Spleen (tissue), 11 donors: ENCODE measurements around the gene BAG2. TPM values are rescaled to one million over a fixed set of nuclear protein-coding genes. Genes with fewer than 3 reads are reported as not detected.

Source experiments
- DNase-seq: peaks from one replicate; pipeline ENCODE4 v3.0.0-alpha.2; 2020
- H3K27ac ChIP-seq, 8 donors: fragments of 200-600 bp; sonication (generic) in 7 of 8; 1 replicate in 4 of 8; 2 replicates in 4 of 8; pipeline versions ENCODE4 v1.5.0 to v1.8.0; 2016 to 2021; ENCODE audit warnings: inconsistent platforms in 4 of 8, mild to moderate bottlenecking in 4 of 8, moderate library complexity in 1 of 8
- H3K27me3 ChIP-seq, 7 donors: fragments of 200-600 bp; sonication (generic) in 6 of 7; replicated peaks in 1 of 7; 1 replicate in 4 of 7; 2 replicates in 3 of 7; pipeline versions ENCODE4 v1.5.0 to v1.8.0; 2016 to 2021; ENCODE audit warnings: inconsistent platforms in 3 of 7, mild to moderate bottlenecking in 1 of 7
- H3K36me3 ChIP-seq, 6 donors: fragments of 200-600 bp; sonication (generic) in 5 of 6; 1 replicate in 4 of 6; 2 replicates in 2 of 6; pipeline versions ENCODE4 v1.5.0 to v1.8.0; 2016 to 2021; ENCODE audit warnings: inconsistent platforms in 2 of 6
- H3K4me1 ChIP-seq, 6 donors: fragments of 200-600 bp; sonication (generic) in 5 of 6; 1 replicate in 3 of 6; 2 replicates in 3 of 6; pipeline versions ENCODE4 v1.5.0 to v1.8.0; 2016 to 2021; ENCODE audit warnings: inconsistent platforms in 3 of 6
- H3K4me3 ChIP-seq, 8 donors: fragments of 200-600 bp; sonication (generic) in 7 of 8; 1 replicate in 4 of 8; 2 replicates in 4 of 8; pipeline versions ENCODE4 v1.5.0 to v1.8.0; 2016 to 2021; ENCODE audit warnings: inconsistent platforms in 4 of 8, mild to moderate bottlenecking in 4 of 8, moderate library complexity in 2 of 8
- H3K9me3 ChIP-seq, 8 donors: fragments of 200-600 bp; sonication (generic) in 7 of 8; 1 replicate in 4 of 8; 2 replicates in 4 of 8; pipeline versions ENCODE4 v1.5.0 to v1.8.0; 2016 to 2021; ENCODE audit warnings: inconsistent platforms in 4 of 8
- POLR2A ChIP-seq, 3 donors: fragments of 450-650 bp; IDR thresholded peaks; one replicate each; pipeline ENCODE4 v1.5.1; 2017; ENCODE audit warnings: antibody characterized with exemption in 3 of 3, mild to moderate bottlenecking in 1 of 3
- POLR2AphosphoS5 ChIP-seq, 3 donors: sonication (generic); formaldehyde crosslinking; IDR thresholded peaks; one replicate each; pipeline ENCODE4 v1.5.1; 2017; ENCODE audit warnings: antibody characterized with exemption in 3 of 3
- WGBS, 5 donors: extraction: QIAGEN DNeasy Blood & Tissue Kit in 3 of 5; methylation state at CpG; one replicate each; pipeline versions ENCODE4 v1.1.5 to v1.1.7; 2013 to 2018; 5-methylcytosine and 5-hydroxymethylcytosine counted together
- intact Hi-C: fragments of 100-400 bp; cut with DNase I; formaldehyde crosslinking; loops from one replicate; pipeline ENCODE4 v1.15.0; 2023; ENCODE audit warnings: low total_unique reads
- polyA plus RNA-seq, 3 donors: library from polyadenylated mRNA; stranded (reverse); fragments of 200-250 nt; gene quantifications; one replicate each; pipeline ENCODE4 v1.2.1, GENCODE V29; 2013
- total RNA-seq, 7 donors: library from RNA; depleted of rRNA in 3 of 7; stranded (reverse); fragments of >200 nt in 3 of 7; fragmentation: NEBNext Ultra II Directional in 4 of 7; extraction: Animal tissue kit (Norgen Biotek cat#: 25700) in 4 of 7; gene quantifications; one replicate each; pipeline versions ENCODE4 v1.1.0 to v1.2.1, GENCODE V29; 2016 to 2021
- TF ChIP-seq, protein P1 (sequence below), 11 experiments: fragments of 200-600 bp in 7 of 11; fragments of 450-650 bp in 4 of 11; sonication (generic) in 4 of 11; IDR thresholded peaks in 8 of 11; conservative IDR thresholded peaks in 3 of 11; 1 replicate in 7 of 11; 2 replicates in 4 of 11; pipeline versions ENCODE4 v1.4.0 to v1.8.0; 2016 to 2021; ENCODE audit warnings: antibody characterized with exemption in 11 of 11, inconsistent platforms in 4 of 11, mild to moderate bottlenecking in 1 of 11
- donor health status: healthy with polysubstance abuse.
- donor health status: DM: no; HTN: no; CAD: no; lungs with moderate emphysema.
- donor health status: DM: no; HTN: no; CAD: no.
- donor health status: Bipolar disorder and iron deficiency.
- donor health status: healthy.
- donor health status: DM: no; HTN: no; CAD: no.
- donor health status: DM: yes; HTN: yes; CAD: no.

BAG2 gene
- total and polyA plus RNA-seq, 10 donors = 0.98 to 3.8 (median 2.0) TPM

DNA sequence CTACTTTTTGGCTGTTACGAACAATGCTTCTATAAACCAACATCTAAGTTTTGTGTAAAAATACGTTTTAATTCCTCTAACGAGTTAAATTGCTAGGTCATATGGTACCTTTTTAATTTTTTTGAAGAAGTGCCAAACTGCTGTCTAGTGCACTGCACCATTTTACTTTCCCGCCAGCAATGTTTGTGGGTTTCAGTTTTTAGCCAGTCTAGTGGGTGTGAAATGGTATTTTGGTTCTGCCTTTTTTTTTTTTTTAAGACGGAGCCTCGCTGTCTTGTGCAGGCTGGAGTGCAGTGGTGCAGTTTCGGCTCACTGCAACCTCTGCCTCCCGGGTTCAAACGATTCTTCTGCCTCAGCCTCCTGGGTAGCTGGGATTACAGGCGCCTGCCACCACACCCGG lies 34.1 kb upstream of the BAG2 start:
- no peaks in the 10 kb centered on the region for H3K4me1 ChIP-seq
- DNase-seq = no peak
- intact Hi-C loops = no loop called here
- H3K9me3 ChIP-seq = no peaks in the 10 kb centered on the region
- H3K4me3 ChIP-seq = no peak overlapping the region
- H3K27me3 ChIP-seq = no peaks in the 10 kb centered on the region
- no peak overlapping the region for H3K27ac ChIP-seq
- WGBS, 5 donors = 90 to 96% (median 93%) methylated on average over 11 of the region's 11 CpGs
- TF ChIP-seq POLR2A (IDR thresholded peaks at IDR 0.05) (no peak), POLR2AphosphoS5 (IDR thresholded peaks at IDR 0.05) (no peak)
- H3K36me3 ChIP-seq = peaks cover 7 to 84% (median 34%) of the 10 kb centered on the region in 6 donors

DNA sequence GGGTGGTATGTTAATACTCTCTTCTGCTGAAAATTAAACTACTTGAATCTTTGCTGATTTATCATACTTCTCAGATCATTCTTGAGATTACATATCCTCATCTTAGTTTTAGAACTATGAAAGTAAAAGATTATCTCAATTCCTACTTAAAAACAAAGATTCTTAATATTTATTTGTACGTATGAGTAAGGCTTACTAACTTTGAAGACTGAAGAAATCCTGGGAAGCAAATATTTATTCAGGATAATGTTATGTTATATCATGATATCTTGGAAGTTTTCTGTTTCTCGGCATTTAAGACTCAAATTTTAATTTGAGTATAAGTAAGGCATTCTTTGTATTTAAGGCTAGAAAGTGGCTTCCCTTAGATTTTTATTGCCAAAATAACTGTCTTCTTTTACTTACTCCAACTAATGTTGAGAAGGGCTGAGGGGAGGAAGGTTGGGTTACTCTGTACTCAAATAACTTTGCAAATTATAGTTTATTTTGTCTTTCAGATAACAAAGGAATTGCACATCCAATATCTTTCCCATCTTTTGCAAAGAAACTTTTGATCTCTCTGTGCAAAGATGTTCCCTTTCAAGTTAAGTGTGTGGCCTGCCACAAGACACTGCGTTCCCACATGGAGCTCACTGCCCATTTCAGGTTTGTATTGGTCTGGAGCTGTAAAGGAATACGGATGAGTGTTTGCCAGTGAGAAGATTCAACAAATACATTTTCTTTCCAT lies 30.5 kb upstream of the BAG2 start:
- no peak for DNase-seq
- intact Hi-C loops = loop anchor here (2.0 kb wide), 1 partner anchor 15 kb away; no protein-coding TSS in a partner anchor

DNA sequence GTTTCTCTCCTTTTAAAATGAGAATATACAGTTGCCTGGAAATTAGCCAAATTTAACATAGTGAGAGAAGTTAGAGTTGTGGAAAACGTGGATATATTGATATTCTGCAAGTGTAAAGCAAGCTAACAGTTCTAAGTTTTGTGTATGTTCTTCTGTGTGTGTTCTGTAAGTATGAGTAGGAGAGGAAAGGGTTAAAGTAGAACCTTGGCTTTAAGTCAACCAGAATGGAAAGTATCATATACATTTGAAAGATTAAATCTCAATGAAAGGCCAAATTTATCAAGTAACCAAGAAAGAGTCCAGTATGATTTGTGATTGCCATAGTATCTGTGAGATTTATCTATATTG lies 30.0 kb upstream of the BAG2 start:
- H3K9me3 ChIP-seq = no peaks in the 10 kb centered on the region
- 81 to 100% (median 95%) methylated on average over 1 of the region's 1 CpG for WGBS, 5 donors
- no peak overlapping the region for H3K4me3 ChIP-seq

More for the DNA sequence above, 30.5 kb upstream of the BAG2 start:
- H3K27ac ChIP-seq = no peak overlapping the region
- no peaks in the 10 kb centered on the region for H3K27me3 ChIP-seq
- 96 to 100% (median 98%) methylated on average over 4 of the region's 4 CpGs for WGBS, 5 donors
- peaks cover 7 to 83% (median 30%) of the 10 kb centered on the region in 6 donors for H3K36me3 ChIP-seq
- H3K4me3 ChIP-seq = no peak overlapping the region
- TF ChIP-seq POLR2AphosphoS5 (IDR thresholded peaks at IDR 0.05) (no peak), POLR2A (IDR thresholded peaks at IDR 0.05) (no peak)
- TF ChIP-seq, protein P1, sequence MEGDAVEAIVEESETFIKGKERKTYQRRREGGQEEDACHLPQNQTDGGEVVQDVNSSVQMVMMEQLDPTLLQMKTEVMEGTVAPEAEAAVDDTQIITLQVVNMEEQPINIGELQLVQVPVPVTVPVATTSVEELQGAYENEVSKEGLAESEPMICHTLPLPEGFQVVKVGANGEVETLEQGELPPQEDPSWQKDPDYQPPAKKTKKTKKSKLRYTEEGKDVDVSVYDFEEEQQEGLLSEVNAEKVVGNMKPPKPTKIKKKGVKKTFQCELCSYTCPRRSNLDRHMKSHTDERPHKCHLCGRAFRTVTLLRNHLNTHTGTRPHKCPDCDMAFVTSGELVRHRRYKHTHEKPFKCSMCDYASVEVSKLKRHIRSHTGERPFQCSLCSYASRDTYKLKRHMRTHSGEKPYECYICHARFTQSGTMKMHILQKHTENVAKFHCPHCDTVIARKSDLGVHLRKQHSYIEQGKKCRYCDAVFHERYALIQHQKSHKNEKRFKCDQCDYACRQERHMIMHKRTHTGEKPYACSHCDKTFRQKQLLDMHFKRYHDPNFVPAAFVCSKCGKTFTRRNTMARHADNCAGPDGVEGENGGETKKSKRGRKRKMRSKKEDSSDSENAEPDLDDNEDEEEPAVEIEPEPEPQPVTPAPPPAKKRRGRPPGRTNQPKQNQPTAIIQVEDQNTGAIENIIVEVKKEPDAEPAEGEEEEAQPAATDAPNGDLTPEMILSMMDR (IDR thresholded peaks at IDR 0.05 in 8 of 11, conservative IDR thresholded peaks at IDR 0.05 in 3 of 11) = no peak
- H3K9me3 ChIP-seq = no peaks in the 10 kb centered on the region
- no peaks in the 10 kb centered on the region for H3K4me1 ChIP-seq

DNA sequence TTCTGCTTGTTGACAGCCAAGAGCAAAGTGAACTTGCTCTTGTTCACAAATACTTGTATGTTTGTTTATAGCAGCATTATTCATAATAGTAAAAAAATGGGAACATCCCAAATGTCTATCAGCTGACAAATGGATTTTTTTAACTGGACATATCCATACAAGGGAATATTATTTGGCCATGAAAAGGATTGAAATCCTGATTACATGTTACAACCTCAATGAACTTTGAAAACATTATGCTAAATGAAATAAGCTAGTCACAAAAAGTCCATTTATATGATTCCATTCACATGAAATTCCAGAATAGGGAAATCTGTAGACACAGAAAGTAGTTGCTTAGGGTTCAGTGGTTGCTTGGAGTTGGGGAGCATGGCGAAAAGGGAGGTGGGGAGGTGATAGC lies 28.4 kb upstream of the BAG2 start:
- H3K4me3 ChIP-seq = no peak overlapping the region
- H3K27ac ChIP-seq = no peak overlapping the region
- no peak for DNase-seq
- H3K9me3 ChIP-seq = no peaks in the 10 kb centered on the region
- peaks cover 7 to 86% (median 42%) of the 10 kb centered on the region in 6 donors for H3K36me3 ChIP-seq
- intact Hi-C loops = loop anchor here (2.0 kb wide), 1 partner anchor 17 kb away; no protein-coding TSS in a partner anchor
- H3K27me3 ChIP-seq = no peaks in the 10 kb centered on the region
- TF ChIP-seq POLR2A (IDR thresholded peaks at IDR 0.05) = no peak
- TF ChIP-seq POLR2AphosphoS5 (IDR thresholded peaks at IDR 0.05) = no peak
- TF ChIP-seq, protein P1 (IDR thresholded peaks at IDR 0.05 in 8 of 11, conservative IDR thresholded peaks at IDR 0.05 in 3 of 11) = no peak
- no peaks in the 10 kb centered on the region for H3K4me1 ChIP-seq
- 92 to 100% (median 98%) methylated on average over 1 of the region's 1 CpG for WGBS, 5 donors

More for the DNA sequence above, 30.0 kb upstream of the BAG2 start:
- TF ChIP-seq POLR2AphosphoS5 (IDR thresholded peaks at IDR 0.05) = no peak
- TF ChIP-seq, protein P1 (IDR thresholded peaks at IDR 0.05 in 8 of 11, conservative IDR thresholded peaks at IDR 0.05 in 3 of 11) = no peak
- TF ChIP-seq POLR2A (IDR thresholded peaks at IDR 0.05) = no peak
- no peak for DNase-seq
- Histone ChIP-seq H3K36me3 (peaks cover 7 to 83% (median 34%) of the 10 kb centered on the region in 6 donors), H3K4me1 (no peaks in the 10 kb centered on the region), H3K27ac (no peak overlapping the region), H3K27me3 (no peaks in the 10 kb centered on the region)
- intact Hi-C loops = loop anchor here (2.0 kb wide), 1 partner anchor 15 kb away; no protein-coding TSS in a partner anchor
